ENCODE measurements around the gene QSOX2.

The QSOX2 gene

GRCh38 chr9:136190237-136190601, 55.4 kb downstream of the QSOX2 start:
- DNase-seq (ENCODE audit: low spot score) = no peak

- no peak for DNase-seq (ENCODE audit: low spot score)
Measured at GRCh38 chr9:136189394-136190236, 56.0 kb downstream of the QSOX2 start.

- DNase-seq (ENCODE audit: low spot score) = no peak
Measured at GRCh38 chr9:136187683-136188586, 57.7 kb downstream of the QSOX2 start.

- DNase-seq (ENCODE audit: low spot score) = no peak
Measured at GRCh38 chr9:136187197-136187596, 58.4 kb downstream of the QSOX2 start.

- DNase-seq (ENCODE audit: low spot score) = no peak
Measured at GRCh38 chr9:136186386-136186785, 59.2 kb downstream of the QSOX2 start.

GRCh38 chr9:136185596-136186366, 59.8 kb downstream of the QSOX2 start:
- no peak for DNase-seq (ENCODE audit: low spot score)

- DNase-seq (ENCODE audit: low spot score) = no peak
Measured at GRCh38 chr9:136185066-136185465, 60.5 kb downstream of the QSOX2 start.

GRCh38 chr9:136182850-136183422, 62.7 kb downstream of the QSOX2 start:
- no peak for DNase-seq (ENCODE audit: low spot score)

- no peak for DNase-seq (ENCODE audit: low spot score)
Measured at GRCh38 chr9:136182420-136182787, 63.2 kb downstream of the QSOX2 start.

GRCh38 chr9:136181784-136182419, 63.7 kb downstream of the QSOX2 start:
- no peak for DNase-seq (ENCODE audit: low spot score)

GRCh38 chr9:136180586-136180985, 65.0 kb downstream of the QSOX2 start:
- no peak for DNase-seq (ENCODE audit: low spot score)

- DNase-seq (ENCODE audit: low spot score) = no peak
Measured at GRCh38 chr9:136179761-136180160, 65.9 kb downstream of the QSOX2 start.

- no peak for DNase-seq (ENCODE audit: low spot score)
Measured at GRCh38 chr9:136179101-136179616, 66.5 kb downstream of the QSOX2 start.

GRCh38 chr9:136178773-136179075, 66.9 kb downstream of the QSOX2 start:
- no peak for DNase-seq (ENCODE audit: low spot score)

- no peak for DNase-seq (ENCODE audit: low spot score)
Measured at GRCh38 chr9:136178061-136178772, 67.4 kb downstream of the QSOX2 start.

GRCh38 chr9:136177224-136177623, 68.4 kb downstream of the QSOX2 start:
- no peak for DNase-seq (ENCODE audit: low spot score)

GRCh38 chr9:136175616-136176197, 69.9 kb downstream of the QSOX2 start:
- DNase-seq (ENCODE audit: low spot score) = no peak

GRCh38 chr9:136174779-136175615, 70.6 kb downstream of the QSOX2 start:
- no peak for DNase-seq (ENCODE audit: low spot score)

GRCh38 chr9:136173648-136174290, 71.8 kb downstream of the QSOX2 start:
- no peak for DNase-seq (ENCODE audit: low spot score)
